Hematopoietic multipotent progenitor cell treated with erythropoietin and hydrocortisone succinate and interleukin-3 and kit ligand, for 6 days (in vitro differentiated cells): Measurements from ENCODE around the gene EPHA2.

ENCODE experiments used
- DNase-seq: peaks from one replicate; pipeline ENCODE4 v3.0.0-alpha.2; 2015

Gene EPHA2

DNA sequence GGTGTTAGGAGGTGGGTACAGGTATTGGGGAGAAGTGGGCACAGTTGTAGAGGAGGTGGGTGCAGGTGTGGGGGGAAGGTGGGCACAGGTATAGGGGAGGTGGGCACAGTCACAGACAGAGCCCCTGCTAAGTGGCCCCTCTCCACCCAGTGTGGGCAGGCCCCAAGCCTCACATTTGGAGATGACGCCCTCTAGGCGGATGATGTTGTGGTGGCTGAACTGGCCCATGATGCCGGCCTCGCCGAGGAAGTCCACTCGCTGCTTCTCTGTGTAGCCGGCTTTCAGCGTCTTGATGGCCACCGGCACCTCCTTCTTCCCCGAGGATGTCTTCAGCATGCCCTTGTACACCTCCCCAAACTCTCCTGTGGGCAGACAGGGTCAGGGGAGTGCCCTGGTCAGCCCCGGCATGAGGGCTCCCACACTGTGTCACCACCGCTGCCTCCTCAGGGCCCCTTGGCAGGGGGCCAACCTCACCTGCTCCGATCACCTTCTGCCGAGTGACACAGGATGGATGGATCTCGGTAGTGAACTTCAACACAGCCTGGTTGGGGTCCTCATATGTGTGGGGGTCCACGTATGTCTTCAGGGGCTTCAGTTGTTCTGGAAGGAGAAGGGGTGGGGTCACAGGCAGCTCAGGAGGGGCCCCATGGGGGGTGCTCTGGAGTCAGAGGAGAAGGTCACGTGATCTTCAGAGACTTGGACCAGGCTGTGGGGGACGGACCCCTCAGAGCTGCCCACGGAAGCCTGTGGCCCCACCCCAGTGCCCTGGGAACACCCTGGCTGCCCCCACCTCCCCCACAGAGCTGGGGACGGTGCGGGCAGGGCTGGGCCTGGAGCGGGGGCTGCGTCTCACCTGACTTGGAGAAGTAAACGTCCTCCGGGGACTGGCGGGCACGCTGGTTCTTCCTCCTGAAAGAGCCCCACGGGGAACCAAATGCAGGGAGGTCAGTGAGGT is 22.6 kb downstream of the EPHA2 start:
- no peak for DNase-seq

DNA sequence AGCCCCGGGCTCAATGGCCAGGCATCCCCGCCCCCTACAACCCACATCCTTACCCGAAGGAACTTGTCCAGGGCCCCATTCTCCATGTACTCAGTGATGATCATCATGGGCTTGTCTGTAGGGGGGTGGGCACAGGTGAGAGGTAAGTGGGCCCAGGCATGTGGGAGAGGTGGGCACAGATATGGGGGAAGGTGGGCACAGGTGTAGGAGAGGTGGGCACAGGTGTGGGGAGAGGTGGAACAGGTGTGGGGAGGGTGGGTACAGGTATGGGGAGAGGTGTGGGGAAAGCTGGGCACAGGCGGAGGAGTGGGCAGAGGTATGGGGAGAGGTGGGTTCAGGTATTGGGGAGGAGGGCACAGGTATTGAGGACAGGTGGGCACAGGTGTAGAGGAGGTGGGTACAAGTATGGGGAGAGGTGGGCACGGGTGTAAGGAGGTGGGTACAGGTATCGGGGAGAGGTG is 23.5 kb downstream of the EPHA2 start:
- DNase-seq, result no peak

- DNase-seq, result no peak
These were observed 24.1 kb downstream of the EPHA2 start for GRCh38 chr1:16131636-16132324.

GRCh38 chr1:16130827-16131226 is 25.0 kb downstream of the EPHA2 start:
- no peak for DNase-seq

DNA sequence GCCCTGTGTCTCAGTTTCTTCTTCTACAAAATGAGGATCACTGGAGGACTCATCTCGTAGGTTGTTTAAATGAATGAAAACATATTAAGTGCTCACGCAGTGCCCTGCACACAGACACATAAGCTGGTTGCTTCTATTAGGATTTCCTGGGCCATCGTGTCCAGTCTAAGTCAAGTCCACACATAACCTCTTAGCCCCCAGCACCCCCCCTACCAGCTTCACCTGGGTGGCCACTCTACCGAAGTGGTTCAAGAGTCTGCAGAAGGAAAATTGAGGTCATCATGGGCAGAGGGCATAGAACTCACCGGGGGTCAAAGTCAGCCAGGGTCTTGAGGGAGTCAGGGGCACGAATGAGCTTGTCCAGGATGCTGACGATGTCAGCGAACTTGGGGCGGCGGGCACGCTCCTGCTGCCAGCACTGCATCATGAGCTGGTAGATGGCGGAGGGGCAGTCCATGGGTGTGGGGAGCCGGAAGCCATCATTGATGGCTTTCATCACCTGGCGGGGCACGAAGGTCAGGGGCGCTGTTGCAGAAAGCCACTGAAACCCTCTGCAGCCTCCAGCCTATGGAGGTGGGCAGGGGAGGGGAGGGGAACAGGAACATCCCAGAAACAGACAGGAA is 25.8 kb downstream of the EPHA2 start:
- DNase-seq, result no peak

DNA sequence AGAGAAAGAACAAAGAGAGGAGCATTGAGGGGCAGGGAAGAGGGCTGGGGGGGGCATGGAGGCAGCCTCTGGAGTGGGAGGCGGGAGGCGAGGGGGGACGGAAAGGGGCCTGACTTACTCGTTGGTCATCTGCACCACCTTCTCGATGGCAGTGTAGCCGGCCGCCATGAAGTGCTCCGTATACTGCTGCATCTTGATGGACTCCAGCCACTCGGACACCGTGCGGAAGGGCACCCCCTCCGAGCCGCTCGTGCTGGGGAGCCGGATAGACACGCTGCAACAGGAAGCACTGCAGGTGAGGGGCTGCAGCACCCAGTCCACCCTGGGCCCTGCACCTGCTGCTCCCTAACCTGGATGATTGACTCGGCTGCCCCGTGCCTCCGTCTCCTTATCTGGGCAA is 26.6 kb downstream of the EPHA2 start:
- DNase-seq, result no peak

DNA sequence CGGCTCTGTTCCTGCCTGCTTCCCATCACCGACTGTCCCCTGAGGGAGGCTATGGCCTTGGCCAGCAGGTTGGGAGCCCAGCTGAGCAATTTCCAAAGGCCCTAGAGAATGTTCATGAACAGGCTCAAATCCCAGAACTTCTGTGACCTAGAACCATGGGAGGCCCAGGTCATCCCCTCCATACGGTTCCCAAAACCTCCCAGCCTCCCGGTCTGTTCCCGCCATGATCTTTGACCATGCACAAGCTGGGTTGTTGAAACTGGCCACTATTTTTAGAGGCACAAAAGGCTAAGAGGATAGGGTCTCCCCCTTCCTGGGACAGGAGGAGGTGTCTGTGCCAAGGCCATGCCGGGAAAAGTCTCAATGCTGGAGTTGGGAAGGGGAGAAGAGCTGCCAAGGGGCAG is 27.5 kb downstream of the EPHA2 start:
- no peak for DNase-seq

GRCh38 chr1:16127676-16128337 is 28.1 kb downstream of the EPHA2 start:
- no peak for DNase-seq

GRCh38 chr1:16126743-16127515 is 28.9 kb downstream of the EPHA2 start:
- DNase-seq, result no peak

DNA sequence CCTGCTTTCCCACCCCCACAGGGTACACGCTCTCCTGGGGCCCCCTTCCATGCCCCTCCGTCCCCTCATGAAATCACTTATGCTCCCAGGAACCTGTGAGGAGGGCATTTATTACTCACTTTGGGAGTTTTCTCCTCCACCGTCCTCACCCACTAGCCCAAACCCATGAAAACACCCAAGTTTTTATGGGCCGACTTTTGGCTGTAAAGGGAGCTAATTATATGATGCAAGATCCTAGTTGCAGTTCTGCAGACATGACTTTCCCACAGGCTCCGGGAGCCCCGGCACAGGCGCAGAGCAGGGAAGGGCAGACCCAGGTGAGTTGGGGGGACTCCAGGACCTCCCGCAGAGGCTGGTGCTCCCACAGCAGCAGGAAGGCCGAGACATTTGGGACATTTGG is 29.7 kb downstream of the EPHA2 start:
- no peak for DNase-seq

DNA sequence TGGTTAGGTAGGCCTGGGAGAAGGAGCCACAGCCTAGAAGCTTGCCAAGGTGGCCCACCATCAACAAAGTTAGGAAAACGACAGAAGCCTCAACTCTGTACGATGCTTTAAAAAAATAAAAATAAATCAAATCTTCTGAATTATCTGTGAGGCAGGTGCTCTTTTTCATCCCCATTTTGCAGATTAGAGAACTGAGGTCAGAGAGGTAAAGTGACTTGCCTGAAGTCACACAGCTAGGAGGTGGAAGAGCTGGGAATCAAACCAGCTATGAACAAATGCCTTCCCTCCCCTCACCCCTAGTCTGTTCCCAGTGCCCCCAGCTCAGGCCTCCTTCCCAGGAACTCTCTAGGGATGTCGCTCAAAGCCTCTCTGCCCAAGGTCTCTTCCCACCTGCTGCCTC is 30.4 kb downstream of the EPHA2 start:
- no peak for DNase-seq

GRCh38 chr1:16125088-16125470 is 30.8 kb downstream of the EPHA2 start:
- DNase-seq, result no peak

DNA sequence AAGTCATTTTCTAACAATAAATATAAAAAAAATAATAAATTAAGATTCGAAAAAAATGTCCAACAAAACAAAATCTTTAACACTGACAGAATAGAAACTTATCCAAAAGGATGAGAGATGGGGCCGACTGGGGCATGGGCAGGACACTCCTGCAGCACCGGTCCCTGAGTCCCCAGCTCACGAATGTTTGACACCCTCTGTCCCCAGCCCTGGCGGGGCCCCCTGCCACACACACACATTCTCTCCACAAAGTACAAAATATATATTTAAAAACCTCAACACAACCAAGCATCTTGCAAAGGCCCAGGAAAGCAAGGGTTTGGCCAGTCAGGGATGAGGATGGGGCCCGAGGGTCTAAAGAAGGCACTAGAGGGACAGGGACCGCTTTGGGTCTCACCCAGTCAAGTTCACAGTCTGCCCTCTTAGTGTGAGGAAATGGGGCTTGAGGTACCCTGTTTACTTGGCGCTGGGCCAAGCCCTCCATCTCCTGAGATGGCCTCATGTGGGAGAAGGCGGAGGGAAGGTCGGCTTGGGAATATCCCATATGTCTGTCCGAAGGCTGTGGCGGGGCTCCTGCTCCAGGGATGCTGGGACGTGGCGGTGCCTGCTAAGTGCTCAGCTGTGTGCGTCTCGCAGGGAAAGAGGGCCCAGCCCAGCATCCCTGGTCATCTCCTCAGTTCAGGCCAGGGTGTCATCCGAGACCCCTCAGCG is 31.3 kb downstream of the EPHA2 start:
- no peak for DNase-seq

GRCh38 chr1:16122916-16123315 is 33.0 kb downstream of the EPHA2 start:
- peak; percentile 55 for DNase-seq

GRCh38 chr1:16122350-16122881 is 33.5 kb downstream of the EPHA2 start:
- DNase-seq, result no peak

- DNase-seq, result no peak
These were observed 34.9 kb downstream of the EPHA2 start for GRCh38 chr1:16120940-16121410.

- DNase-seq, result no peak
These were observed 35.5 kb downstream of the EPHA2 start for GRCh38 chr1:16120407-16120806.

DNA sequence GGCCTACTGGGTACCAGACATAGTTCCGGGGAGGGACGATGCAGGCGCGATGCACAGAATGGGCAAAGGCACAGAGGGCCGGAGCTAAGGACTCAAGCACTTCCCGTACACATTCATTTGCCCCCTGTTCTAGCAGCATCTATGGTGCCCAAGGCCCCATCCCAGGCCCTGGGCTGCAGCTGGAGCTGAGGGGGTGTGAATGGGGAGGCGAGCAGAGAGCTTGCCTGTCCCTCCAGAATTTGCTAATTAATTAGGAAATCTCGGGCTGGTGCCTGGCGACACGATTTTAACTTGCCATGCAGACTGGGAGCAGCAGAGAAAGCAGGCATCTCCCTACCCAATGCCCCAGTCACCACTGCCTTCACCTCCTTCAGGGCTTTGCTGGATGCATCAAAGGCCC is 35.9 kb downstream of the EPHA2 start:
- no peak for DNase-seq

DNA sequence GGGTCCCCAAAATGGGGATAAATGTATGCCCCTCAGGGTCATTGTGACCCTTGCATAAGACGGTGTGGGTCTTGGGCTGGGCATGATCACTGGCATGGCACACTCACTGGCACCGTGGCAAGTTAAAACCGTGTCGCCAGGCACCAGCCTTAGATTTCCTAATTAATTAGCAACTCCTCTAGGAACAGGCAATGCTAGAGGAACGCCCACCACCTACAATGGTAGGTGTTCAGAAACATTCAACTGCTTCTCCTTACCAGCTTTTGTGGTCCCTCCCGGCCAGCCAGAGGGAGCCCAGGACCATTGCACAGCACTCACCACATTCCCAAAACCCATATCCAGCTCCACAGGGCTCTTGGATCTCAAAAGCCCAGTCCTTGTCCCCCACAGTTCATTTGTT is 36.4 kb downstream of the EPHA2 start:
- DNase-seq, result no peak

- no peak for DNase-seq
These were observed 37.2 kb downstream of the EPHA2 start for GRCh38 chr1:16118706-16119105.

- DNase-seq, result no peak
These were observed 37.9 kb downstream of the EPHA2 start for GRCh38 chr1:16117936-16118335.
